SK-N-SH (cell line): ENCODE results near the gene MTHFD2L. TPM values are rescaled to one million over a fixed set of nuclear protein-coding genes. Genes with fewer than 3 reads are reported as not detected.

Experiments
- CTCF ChIP-seq: fragments of 200-600 bp; sonication (generic); IDR thresholded peaks from 2 replicates; pipeline ENCODE4 v1.6.1; 2017; ENCODE audit warnings: antibody characterized with exemption, mild to moderate bottlenecking, moderate library complexity
- ELF1 ChIP-seq: IDR thresholded peaks from 2 replicates; pipeline ENCODE4 v1.4.0; 2012
- EZH2phosphoT487 ChIP-seq: fragments of 200-600 bp; sonication (generic); IDR thresholded peaks from 2 replicates; pipeline ENCODE4 v1.6.1; 2017; ENCODE audit warnings: low read depth, mixed run types, mild to moderate bottlenecking, antibody characterized with exemption, moderate library complexity, borderline replicate concordance
- FOSL2 ChIP-seq: IDR thresholded peaks from 2 replicates; pipeline ENCODE4 v1.4.0; 2012; ENCODE audit warnings: low read depth, mild to moderate bottlenecking, moderate library complexity, borderline replicate concordance
- FOXJ3 ChIP-seq: sonication (generic); formaldehyde crosslinking; IDR thresholded peaks from 2 replicates; pipeline ENCODE4 v1.5.1; 2020; ENCODE audit warnings: mild to moderate bottlenecking, missing genetic modification reagents
- FOXM1 ChIP-seq: IDR thresholded peaks from 2 replicates; pipeline ENCODE4 v1.4.0; 2012; ENCODE audit warnings: low read depth, mild to moderate bottlenecking
- GATA2 ChIP-seq: sonication (generic); formaldehyde crosslinking; IDR thresholded peaks from 2 replicates; pipeline ENCODE4 v1.5.0; 2020; ENCODE audit warnings: mild to moderate bottlenecking, missing genetic modification reagents
- IRF3 ChIP-seq: fragments of 150-350 bp; IDR thresholded peaks from 2 replicates; pipeline ENCODE4 v1.6.1; 2016; ENCODE audit warnings: mild to moderate bottlenecking, low read depth, low read length
- JUND ChIP-seq: IDR thresholded peaks from 2 replicates; pipeline ENCODE4 v1.4.0; 2012
- MEF2A ChIP-seq: IDR thresholded peaks from 2 replicates; pipeline ENCODE4 v1.4.0; 2012; ENCODE audit warnings: low read depth, borderline replicate concordance
- NFIC ChIP-seq: IDR thresholded peaks from 2 replicates; pipeline ENCODE4 v1.4.0; 2012; ENCODE audit warnings: borderline replicate concordance
- POLR2AphosphoS5 ChIP-seq: IDR thresholded peaks from 2 replicates; pipeline ENCODE4 v1.6.1; 2012; ENCODE audit warnings: low read depth, low read length
- RAD21 ChIP-seq: IDR thresholded peaks from 2 replicates; pipeline ENCODE4 v1.6.1; 2012; ENCODE audit warnings: mild to moderate bottlenecking, low read length
- RFX5 ChIP-seq: IDR thresholded peaks from 2 replicates; pipeline ENCODE4 v1.6.1; 2012; ENCODE audit warnings: mild to moderate bottlenecking, improper control_type of control experiment, low read length
- RXRA ChIP-seq: IDR thresholded peaks from 2 replicates; pipeline ENCODE4 v1.4.0; 2012; ENCODE audit warnings: low read depth, mild to moderate bottlenecking, borderline replicate concordance
- SIN3A ChIP-seq: IDR thresholded peaks from 2 replicates; pipeline ENCODE4 v1.6.1; 2012; ENCODE audit warnings: low read depth, mild to moderate bottlenecking, low read length, moderate library complexity, borderline replicate concordance
- SMC3 ChIP-seq: IDR thresholded peaks from 2 replicates; pipeline ENCODE4 v1.6.1; 2012; ENCODE audit warnings: low read depth, low read length, improper control_type of control experiment
- TAF1 ChIP-seq: IDR thresholded peaks from 2 replicates; pipeline ENCODE4 v1.6.1; 2012; ENCODE audit warnings: low read depth, mild to moderate bottlenecking, low read length, moderate library complexity, borderline replicate concordance
- TCF12 ChIP-seq: IDR thresholded peaks from 2 replicates; pipeline ENCODE4 v1.4.0; 2012
- TEAD4 ChIP-seq: IDR thresholded peaks from 2 replicates; pipeline ENCODE4 v1.4.0; 2012; ENCODE audit warnings: mild to moderate bottlenecking, borderline replicate concordance; ENCODE audit not compliant: insufficient read depth
- USF2 ChIP-seq: fragments of 150-350 bp; IDR thresholded peaks from 2 replicates; pipeline ENCODE4 v1.6.1; 2017; ENCODE audit warnings: antibody characterized with exemption, low read length, low read depth, borderline replicate concordance
- YY1 ChIP-seq: IDR thresholded peaks from 2 replicates; pipeline ENCODE4 v1.4.0; 2012; ENCODE audit warnings: low read depth, mild to moderate bottlenecking
- ZBTB33 ChIP-seq: IDR thresholded peaks from 2 replicates; pipeline ENCODE4 v1.4.0; 2012; ENCODE audit warnings: low read depth, borderline replicate concordance
- polyA plus RNA-seq, 3 experiments: library from polyadenylated mRNA; depleted of rRNA; stranded (reverse); fragments of >200 nt; gene quantifications; 2 replicates each; pipeline ENCODE4 v1.2.3, GENCODE V29; 2012

MTHFD2L gene
- polyA plus RNA-seq, 1 of the 3 experiments (the other 2 are of a cell fraction), result 4.8 TPM

- TF ChIP-seq IRF3 (no peak), EZH2phosphoT487 (no peak), GATA2 (CRISPR knock-in tag) (no peak), TEAD4 (no peak), ELF1 (no peak), USF2 (no peak), POLR2AphosphoS5 (no peak), ZBTB33 (no peak), MEF2A (no peak), SMC3 (no peak), TAF1 (no peak), YY1 (no peak), NFIC (peak; percentile 69), SIN3A (no peak), CTCF (no peak), RXRA (no peak), FOSL2 (peak; percentile 68), RFX5 (peak; percentile 54; the same call in 1 of the 2 replicates), FOXJ3 (CRISPR knock-in tag) (no peak), RAD21 (no peak), TCF12 (no peak), FOXM1 (no peak), JUND (peak; percentile 62)
These were observed 40.8 kb upstream of the MTHFD2L start (continued) for GRCh38 chr4:74117024-74117534.
